Esophagus squamous epithelium (tissue), 5 donors: ENCODE results near the gene PGGHG. TPM values are rescaled to one million over a fixed set of nuclear protein-coding genes. Genes with fewer than 3 reads are reported as not detected.

Experiments used
- DNase-seq: peaks from one replicate; lab custom pipeline; 2025; lab: John Stamatoyannopoulos, UW
- H3K27ac ChIP-seq, 4 donors: fragments of 200-600 bp; sonication (generic); one replicate each; pipeline ENCODE4 v1.5.1; 2016 to 2019; ENCODE audit warnings: mild to moderate bottlenecking in 1 of 4
- H3K27me3 ChIP-seq, 4 donors: fragments of 200-600 bp; sonication (generic); 1 replicate in 3 of 4; 2 replicates in 1 of 4; pipeline versions ENCODE4 v1.5.1 to v1.6.0; 2017 to 2021; ENCODE audit warnings: antibody characterized with exemption in 1 of 4
- H3K36me3 ChIP-seq, 3 donors: fragments of 200-600 bp; sonication (generic); one replicate each; pipeline ENCODE4 v1.5.1; 2016 to 2019
- H3K4me1 ChIP-seq, 3 donors: fragments of 200-600 bp; sonication (generic); one replicate each; pipeline ENCODE4 v1.5.1; 2017 to 2019
- H3K4me3 ChIP-seq, 4 donors: fragments of 200-600 bp; sonication (generic); 1 replicate in 3 of 4; 2 replicates in 1 of 4; pipeline ENCODE4 v1.5.1; 2016 to 2019; ENCODE audit warnings: mild to moderate bottlenecking in 2 of 4, moderate library complexity in 1 of 4
- H3K9me3 ChIP-seq, 3 donors: fragments of 200-600 bp; sonication (generic); one replicate each; pipeline ENCODE4 v1.5.1; 2016 to 2019
- CTCF ChIP-seq, 6 experiments: fragments of 450-650 bp in 4 of 6; fragments of 200-600 bp in 2 of 6; sonication (generic) in 2 of 6; IDR thresholded peaks; one replicate each; pipeline ENCODE4 v1.5.1; 2016 to 2019; ENCODE audit warnings: antibody characterized with exemption in 6 of 6, mild to moderate bottlenecking in 4 of 6, moderate library complexity in 4 of 6
- POLR2A ChIP-seq, 4 donors: fragments of 450-650 bp; IDR thresholded peaks; one replicate each; pipeline ENCODE4 v1.6.1; 2017; ENCODE audit warnings: antibody characterized with exemption in 4 of 4, mild to moderate bottlenecking in 4 of 4, moderate library complexity in 3 of 4
- WGBS, 2 donors: methylation state at CpG; one replicate each; pipeline ENCODE4 v1.1.5; 2018; 5-methylcytosine and 5-hydroxymethylcytosine counted together
- intact Hi-C: fragments of 100-400 bp; cut with DNase I; formaldehyde crosslinking; loops from one replicate; pipeline ENCODE4 v1.15.0; 2022
- total RNA-seq, 4 donors: library from RNA; depleted of rRNA; stranded (reverse); fragments of >200 nt; gene quantifications; one replicate each; pipeline ENCODE4 v1.1.0, GENCODE V29; 2016
- donor health status: DM: yes; HTN: yes; CAD: no.

The PGGHG gene
- total RNA-seq, 4 donors from 2014 or later = 5.3 to 15.3 (median 5.9) TPM

- TF ChIP-seq CTCF (IDR thresholded peaks at IDR 0.05) = peak in 1 of 6 experiments; percentile 6
- TF ChIP-seq POLR2A (IDR thresholded peaks at IDR 0.05) = no peak
- Histone ChIP-seq H3K4me3 (no peak overlapping the region), H3K4me1 (peaks cover 6 to 37% (median 16%) of the 10 kb centered on the region in 3 donors), H3K27me3 (peaks cover 0 to 63% (median 8%) of the 10 kb centered on the region in 4 donors), H3K9me3 (no peaks in the 10 kb centered on the region), H3K36me3 (no peaks in the 10 kb centered on the region), H3K27ac (no peak overlapping the region)
- no peak for DNase-seq
- intact Hi-C loops = loop anchor here (5.0 kb wide), 1 partner anchor 62 kb away; no protein-coding TSS in a partner anchor
- WGBS, 2 donors = 20 to 26% methylated on average over 7 to 9 of the region's 20 CpGs
Observed at GRCh38 chr11:299951-300735, 11.2 kb downstream of the PGGHG start.

- H3K36me3 ChIP-seq = no peaks in the 10 kb centered on the region
- intact Hi-C loops = loop anchor here (5.0 kb wide), 1 partner anchor 59 kb away; no protein-coding TSS in a partner anchor
- no peak overlapping the region for H3K4me3 ChIP-seq
- H3K4me1 ChIP-seq = peaks cover 7 to 52% (median 14%) of the 10 kb centered on the region in 3 donors
- no peaks in the 10 kb centered on the region for H3K9me3 ChIP-seq
- peaks cover 0 to 37% (median 8%) of the 10 kb centered on the region in 4 donors for H3K27me3 ChIP-seq
- TF ChIP-seq POLR2A (IDR thresholded peaks at IDR 0.05) (no peak), CTCF (IDR thresholded peaks at IDR 0.05) (no peak)
- whole genome bisulfite sequencing, 2 donors = 73 to 82% methylated on average over 9 to 11 of the region's 12 CpGs
- H3K27ac ChIP-seq = no peak overlapping the region
- no peak for DNase-seq
Observed at GRCh38 chr11:303363-303762, 14.4 kb downstream of the PGGHG start.

GRCh38 chr11:304061-304506 is 15.2 kb downstream of the PGGHG start:
- no peak for DNase-seq
- 71 to 100% methylated on average over 1 to 11 of the region's 52 CpGs for WGBS, 2 donors
- H3K9me3 ChIP-seq = no peaks in the 10 kb centered on the region
- intact Hi-C loops = loop anchor here (5.0 kb wide), 1 partner anchor 58 kb away; no protein-coding TSS in a partner anchor
- no peaks in the 10 kb centered on the region for H3K36me3 ChIP-seq
- H3K27me3 ChIP-seq = peaks cover 0 to 29% (median 4%) of the 10 kb centered on the region in 4 donors
- peaks cover 11 to 52% (median 18%) of the 10 kb centered on the region in 3 donors for H3K4me1 ChIP-seq
- TF ChIP-seq CTCF (IDR thresholded peaks at IDR 0.05) (no peak), POLR2A (IDR thresholded peaks at IDR 0.05) (no peak)
- no peak overlapping the region for H3K27ac ChIP-seq
- H3K4me3 ChIP-seq = no peak overlapping the region

GRCh38 chr11:304915-305843 is 16.3 kb downstream of the PGGHG start:
- DNase-seq = no peak
- WGBS, 2 donors = 30 to 32% methylated on average over 19 of the region's 19 CpGs

More at GRCh38 chr11:304915-305843, 16.3 kb downstream of the PGGHG start:
- Histone ChIP-seq H3K27me3 (peaks cover 0 to 18% (median 0%) of the 10 kb centered on the region in 4 donors), H3K4me1 (peaks cover 10 to 56% (median 27%) of the 10 kb centered on the region in 3 donors), H3K27ac (peak overlapping the region in 1 of 4 donors; percentile 93), H3K9me3 (no peaks in the 10 kb centered on the region), H3K4me3 (no peak overlapping the region), H3K36me3 (no peaks in the 10 kb centered on the region)
- intact Hi-C loops = loop anchor here (5.0 kb wide), 1 partner anchor 57 kb away; no protein-coding TSS in a partner anchor
- peak; percentile 37 to 84 (median 72) for TF ChIP-seq CTCF (IDR thresholded peaks at IDR 0.05)
- no peak for TF ChIP-seq POLR2A (IDR thresholded peaks at IDR 0.05)
